ENCODE data around the gene IMPG2.
A peak's percentile ranks its signal among the peaks of the same experiment; 100 is the strongest.

IMPG2 gene

DNA sequence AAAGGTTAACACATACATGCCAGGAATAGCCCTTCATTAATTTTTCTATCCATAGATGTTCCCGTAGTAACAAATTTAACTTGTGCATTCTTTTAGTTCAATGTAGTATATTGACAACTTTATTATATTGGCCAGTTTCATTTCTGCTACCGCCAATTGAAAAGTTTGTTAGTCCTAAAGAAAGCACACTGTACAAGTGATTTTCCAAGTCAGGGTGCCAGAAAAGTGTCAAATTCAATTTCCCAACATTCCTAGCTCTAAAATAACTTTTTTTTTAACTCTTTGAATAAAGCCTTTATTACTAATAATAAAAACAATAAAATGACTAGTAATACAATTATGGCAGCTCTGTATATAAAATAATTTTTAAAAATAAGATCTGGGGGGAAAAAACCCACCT is 68.9 kb downstream of the IMPG2 start:
- DNase-seq (ENCODE audit: low read depth in 2 of 2), result no peak
- no peak overlapping the region for H3K4me3 ChIP-seq (replicated peaks in 1 of 2; ENCODE audit: low read depth in 2 of 2, low read length in 2 of 2)
- TF ChIP-seq, protein P1, sequence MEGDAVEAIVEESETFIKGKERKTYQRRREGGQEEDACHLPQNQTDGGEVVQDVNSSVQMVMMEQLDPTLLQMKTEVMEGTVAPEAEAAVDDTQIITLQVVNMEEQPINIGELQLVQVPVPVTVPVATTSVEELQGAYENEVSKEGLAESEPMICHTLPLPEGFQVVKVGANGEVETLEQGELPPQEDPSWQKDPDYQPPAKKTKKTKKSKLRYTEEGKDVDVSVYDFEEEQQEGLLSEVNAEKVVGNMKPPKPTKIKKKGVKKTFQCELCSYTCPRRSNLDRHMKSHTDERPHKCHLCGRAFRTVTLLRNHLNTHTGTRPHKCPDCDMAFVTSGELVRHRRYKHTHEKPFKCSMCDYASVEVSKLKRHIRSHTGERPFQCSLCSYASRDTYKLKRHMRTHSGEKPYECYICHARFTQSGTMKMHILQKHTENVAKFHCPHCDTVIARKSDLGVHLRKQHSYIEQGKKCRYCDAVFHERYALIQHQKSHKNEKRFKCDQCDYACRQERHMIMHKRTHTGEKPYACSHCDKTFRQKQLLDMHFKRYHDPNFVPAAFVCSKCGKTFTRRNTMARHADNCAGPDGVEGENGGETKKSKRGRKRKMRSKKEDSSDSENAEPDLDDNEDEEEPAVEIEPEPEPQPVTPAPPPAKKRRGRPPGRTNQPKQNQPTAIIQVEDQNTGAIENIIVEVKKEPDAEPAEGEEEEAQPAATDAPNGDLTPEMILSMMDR (IDR thresholded peaks at IDR 0.05; ENCODE audit: low read depth, low read length), result no peak

DNA sequence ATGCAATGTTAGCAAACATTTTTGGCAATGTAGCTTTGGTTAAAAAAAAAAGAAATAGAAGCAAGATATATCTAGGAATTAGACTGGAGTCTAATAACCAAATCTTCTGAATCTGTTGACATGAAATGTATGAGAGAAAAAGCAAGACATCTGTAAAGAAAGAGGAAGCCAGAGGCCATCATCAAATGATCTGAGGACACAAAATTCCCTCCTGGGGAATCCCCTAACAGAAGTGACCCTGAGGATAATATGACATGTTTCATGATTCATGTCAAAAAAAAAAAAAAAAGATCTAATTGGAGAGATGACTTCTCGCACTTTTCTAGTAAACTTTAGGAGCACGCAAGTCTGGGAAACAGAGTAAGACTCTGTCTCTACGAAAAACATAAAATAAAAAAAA is 70.9 kb downstream of the IMPG2 start:
- peak in 1 of 2 donors; percentile 8 for DNase-seq (ENCODE audit: low read depth in 2 of 2)
- TF ChIP-seq, protein P1 (IDR thresholded peaks at IDR 0.05; ENCODE audit: low read depth, low read length), result no peak
- no peak overlapping the region for H3K4me3 ChIP-seq (replicated peaks in 1 of 2; ENCODE audit: low read depth in 2 of 2, low read length in 2 of 2)

DNA sequence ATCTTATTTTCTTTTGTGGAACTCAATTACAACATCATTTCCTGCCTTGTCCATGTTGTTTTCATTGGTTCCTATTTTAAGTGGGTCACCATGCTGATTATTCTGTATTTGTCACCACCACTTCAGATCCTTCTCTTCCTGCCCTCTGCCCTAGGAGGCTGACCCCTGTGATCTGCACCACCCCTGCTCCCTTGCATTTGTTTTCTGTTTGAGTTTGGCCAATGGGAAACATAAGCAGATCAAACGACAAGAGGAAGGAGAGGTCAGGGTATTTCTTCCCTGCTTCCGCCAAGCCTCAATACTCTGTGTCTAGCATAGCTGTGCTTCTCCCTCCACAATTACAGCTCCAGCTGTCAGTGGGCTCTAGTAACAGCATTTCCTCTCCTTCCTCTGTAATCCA is 71.6 kb downstream of the IMPG2 start:
- no peak overlapping the region for H3K4me3 ChIP-seq (replicated peaks in 1 of 2; ENCODE audit: low read depth in 2 of 2, low read length in 2 of 2)
- TF ChIP-seq, protein P1 (IDR thresholded peaks at IDR 0.05; ENCODE audit: low read depth, low read length), result no peak
- no peak for DNase-seq (ENCODE audit: low read depth in 2 of 2)

DNA sequence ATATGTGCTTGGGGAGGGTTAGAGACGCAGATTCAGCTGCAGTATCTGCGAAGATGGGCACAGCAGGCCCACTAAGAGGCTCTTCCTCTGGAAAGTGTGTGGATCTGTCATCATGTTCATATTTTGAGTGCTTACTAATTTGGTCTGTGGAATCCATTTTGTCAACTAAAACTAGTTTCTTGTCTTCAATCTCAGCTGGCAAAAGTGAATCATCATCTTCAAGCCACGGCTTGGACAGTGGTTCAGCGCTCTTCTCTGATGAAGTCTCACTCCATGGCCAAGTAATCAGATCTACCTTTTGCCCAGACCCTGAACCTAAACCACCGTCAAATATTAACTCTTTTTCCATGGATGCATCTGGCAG is 76.2 kb downstream of the IMPG2 start:
- H3K4me3 ChIP-seq (replicated peaks in 1 of 2; ENCODE audit: low read depth in 2 of 2, low read length in 2 of 2), result no peak overlapping the region
- TF ChIP-seq, protein P1 (IDR thresholded peaks at IDR 0.05; ENCODE audit: low read depth, low read length), result no peak
- DNase-seq (ENCODE audit: low read depth in 2 of 2), result peak in 1 of 2 donors; percentile 7

DNA sequence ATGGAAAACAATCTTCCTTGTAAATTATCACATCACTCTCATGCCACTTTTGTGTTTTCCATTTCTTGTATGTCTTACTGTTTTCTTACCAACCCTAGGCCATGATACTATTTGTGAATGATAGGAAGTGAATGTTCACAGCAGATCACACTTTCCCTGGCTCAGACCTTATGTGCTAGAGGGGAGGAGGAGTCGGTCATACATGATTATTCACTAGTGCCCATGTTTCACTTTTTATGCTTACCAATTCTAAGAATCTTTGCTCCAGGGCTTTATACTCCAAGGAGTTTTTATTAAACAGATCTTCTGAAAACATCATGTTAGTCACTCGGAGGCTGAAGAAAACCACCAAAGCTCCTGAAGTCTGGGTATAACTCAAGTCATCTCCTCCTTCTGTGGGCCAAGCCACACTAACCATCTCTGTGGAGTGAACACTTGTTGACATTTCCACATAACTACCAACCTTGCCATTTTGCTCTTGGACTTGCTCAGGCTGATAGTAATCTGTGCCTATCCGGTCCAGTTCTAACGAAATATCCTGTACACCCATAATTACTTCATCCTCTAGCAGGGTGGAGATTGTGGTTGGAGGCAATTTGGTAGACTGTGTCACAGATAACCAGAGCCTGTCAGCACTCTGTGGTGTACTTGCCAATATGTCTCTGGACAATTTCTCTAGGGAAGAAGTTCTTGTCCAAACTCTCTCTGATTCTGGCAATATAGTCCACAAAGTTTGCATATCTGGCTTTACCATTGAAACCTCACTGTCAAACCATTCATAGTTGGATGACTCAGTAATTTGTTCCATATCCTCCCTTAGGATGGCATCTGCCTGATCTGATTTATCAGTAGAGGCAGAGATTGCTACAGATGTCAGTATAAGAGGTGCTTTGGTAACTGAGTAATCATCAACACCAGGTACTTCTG is 76.8 kb downstream of the IMPG2 start:
- TF ChIP-seq, protein P1 (IDR thresholded peaks at IDR 0.05; ENCODE audit: low read depth, low read length), result no peak
- peak in 1 of 2 donors; percentile 4 for DNase-seq (ENCODE audit: low read depth in 2 of 2)
- H3K4me3 ChIP-seq (replicated peaks in 1 of 2; ENCODE audit: low read depth in 2 of 2, low read length in 2 of 2), result no peak overlapping the region

DNA sequence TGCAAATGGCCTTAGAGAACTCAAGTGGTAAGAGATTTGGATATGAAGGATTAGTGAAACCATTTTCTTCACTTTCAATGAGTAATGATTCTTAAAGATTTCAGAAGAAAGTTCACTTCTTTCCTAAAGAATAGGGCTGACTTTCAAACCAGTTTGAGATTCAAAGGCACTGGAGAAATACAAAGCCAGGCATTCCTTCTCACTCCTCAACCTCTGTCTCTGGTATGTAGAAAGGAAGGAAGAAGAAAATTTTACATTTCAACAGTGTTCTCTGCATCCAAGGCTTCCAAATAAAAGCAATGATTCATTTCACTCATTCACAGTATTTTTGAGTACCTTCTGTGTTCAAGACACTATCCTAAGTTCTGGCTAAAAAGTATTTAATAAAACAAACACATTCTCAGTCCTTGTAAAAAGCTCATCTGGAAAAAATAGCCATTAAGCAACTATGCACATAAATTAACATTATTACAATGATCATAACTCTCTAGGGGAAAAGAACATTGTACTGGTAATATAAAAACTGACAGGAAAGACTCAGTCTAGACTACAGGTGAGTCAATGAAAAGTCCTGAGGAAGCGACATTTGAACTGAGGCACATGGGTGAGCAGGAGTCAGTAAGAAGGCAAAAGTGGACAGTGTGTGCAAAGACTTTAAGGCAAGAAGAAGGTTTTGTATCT is 79.5 kb downstream of the IMPG2 start:
- TF ChIP-seq, protein P1 (IDR thresholded peaks at IDR 0.05; ENCODE audit: low read depth, low read length), result no peak
- no peak overlapping the region for H3K4me3 ChIP-seq (replicated peaks in 1 of 2; ENCODE audit: low read depth in 2 of 2, low read length in 2 of 2)
- no peak for DNase-seq (ENCODE audit: low read depth in 2 of 2)
